GM21526 (cell line): ENCODE results near the gene DNAH12.
"Not testable (repeated sequence)": the region's sequence is repeated elsewhere in the genome, so short reads cannot be mapped to it uniquely, and the experiment has no call there.

Experiments
- ATAC-seq: cut with Tn5 transposase; IDR thresholded peaks from one replicate; pipeline ENCODE4 v1.9.1; 2021; ENCODE audit warnings: moderate library complexity; ENCODE audit not compliant: unreplicated experiment, low FRiP score

Gene DNAH12

GRCh38 chr3:57423335-57423734, 120.8 kb downstream of the DNAH12 start:
- ATAC-seq: no peak

- ATAC-seq: no peak
These were observed 122.8 kb downstream of the DNAH12 start for GRCh38 chr3:57421336-57421735.

- ATAC-seq: no peak
These were observed 124.1 kb downstream of the DNAH12 start for GRCh38 chr3:57420001-57420400.

- no peak for ATAC-seq
These were observed 132.4 kb downstream of the DNAH12 start for GRCh38 chr3:57411715-57412114.

GRCh38 chr3:57409471-57409870, 134.7 kb downstream of the DNAH12 start:
- no peak for ATAC-seq

GRCh38 chr3:57402675-57403074, 141.5 kb downstream of the DNAH12 start:
- ATAC-seq: no peak

- peak; percentile 95 for ATAC-seq
These were observed 146.7 kb downstream of the DNAH12 start for GRCh38 chr3:57397175-57398026.

- ATAC-seq: no peak
These were observed 150.2 kb downstream of the DNAH12 start for GRCh38 chr3:57393977-57394376.

- no peak for ATAC-seq
These were observed 152.4 kb downstream of the DNAH12 start for GRCh38 chr3:57391767-57392166.

GRCh38 chr3:57389271-57389670, 154.9 kb downstream of the DNAH12 start:
- no peak for ATAC-seq

- no peak for ATAC-seq
These were observed 157.8 kb downstream of the DNAH12 start for GRCh38 chr3:57386307-57386706.

GRCh38 chr3:57385498-57385897, 158.6 kb downstream of the DNAH12 start:
- ATAC-seq: no peak

- no peak for ATAC-seq
These were observed 160.3 kb downstream of the DNAH12 start for GRCh38 chr3:57383838-57384237.

- no peak for ATAC-seq
These were observed 160.7 kb downstream of the DNAH12 start for GRCh38 chr3:57383406-57383805.

GRCh38 chr3:57382933-57383332, 161.2 kb downstream of the DNAH12 start:
- no peak for ATAC-seq

- ATAC-seq: no peak
These were observed 173.8 kb downstream of the DNAH12 start for GRCh38 chr3:57370341-57370740.

- ATAC-seq: not testable (repeated sequence)
These were observed 179.1 kb downstream of the DNAH12 start for GRCh38 chr3:57365089-57365488.

- not testable (repeated sequence) for ATAC-seq
These were observed 187.9 kb downstream of the DNAH12 start for GRCh38 chr3:57356275-57356674.

- ATAC-seq: no peak
These were observed 189.4 kb downstream of the DNAH12 start for GRCh38 chr3:57354768-57355167.

- no peak for ATAC-seq
These were observed 193.9 kb downstream of the DNAH12 start for GRCh38 chr3:57350271-57350670.

GRCh38 chr3:57339071-57339642, 205.0 kb downstream of the DNAH12 start:
- ATAC-seq: not testable (repeated sequence)
